ENCODE data around the gene PRKCA.
A peak's percentile ranks its signal among the peaks of the same experiment; 100 is the strongest.

PRKCA gene

GRCh38 chr17:66726846-66727245 lies 424.4 kb downstream of the PRKCA start:
- H3K27me3 ChIP-seq (ENCODE audit: insufficient read depth, low read length): no peaks in the 10 kb centered on the region
- no peaks in the 10 kb centered on the region for H3K4me1 ChIP-seq (ENCODE audit: control insufficient read depth in 1 of 2, insufficient read depth in 2 of 2, low read length in 2 of 2)
- no peaks in the 10 kb centered on the region for H3K79me2 ChIP-seq (ENCODE audit: control insufficient read depth, insufficient read depth, low read length, poor library complexity)
- no peak overlapping the region for H4K91ac ChIP-seq (ENCODE audit: low read depth, low read length)
- H3K18ac ChIP-seq (ENCODE audit: low read length): no peak overlapping the region
- no peak overlapping the region for H4K12ac ChIP-seq (ENCODE audit: low read depth, low read length)
- peaks cover 2% of the 10 kb centered on the region for H3K9me3 ChIP-seq (ENCODE audit: insufficient read depth, low read depth, low read length)
- no peak overlapping the region for H3K27ac ChIP-seq (ENCODE audit: low read depth, low read length)
- H3K4ac ChIP-seq (ENCODE audit: low read depth, low read length): no peak overlapping the region
- no peak overlapping the region for H3K4me2 ChIP-seq (ENCODE audit: low read length)
- no peak overlapping the region for H3K9ac ChIP-seq (ENCODE audit: low read length)
- no peak overlapping the region for H4K8ac ChIP-seq (ENCODE audit: low read depth, low read length)
- H3K14ac ChIP-seq (ENCODE audit: low read length): no peak overlapping the region
- H3K23ac ChIP-seq (ENCODE audit: low read length): no peak overlapping the region
- no peak overlapping the region for H2BK12ac ChIP-seq (ENCODE audit: low read length)
- no peak overlapping the region for H3K4me3 ChIP-seq (ENCODE audit: low read depth, low read length)
- H2BK5ac ChIP-seq (ENCODE audit: low read depth, low read length, poor library complexity): no peak overlapping the region
- no peak overlapping the region for H2AFZ ChIP-seq (ENCODE audit: insufficient read depth, low read length, poor library complexity)
- H2AK5ac ChIP-seq (ENCODE audit: low read length): no peak overlapping the region
- no CpG with 5 or more reads among the region's 11 CpGs for WGBS (ENCODE audit: extremely low coverage, insufficient coverage, insufficient read length)
- H2BK120ac ChIP-seq (ENCODE audit: insufficient read depth, low read length, poor library complexity): no peak overlapping the region
- no peaks in the 10 kb centered on the region for H3K36me3 ChIP-seq (ENCODE audit: control insufficient read depth in 1 of 2, insufficient read depth in 2 of 2, low read length in 2 of 2)
- no peak for DNase-seq
- H3K79me1 ChIP-seq (ENCODE audit: low read length): no peaks in the 10 kb centered on the region

GRCh38 chr17:66727634-66728570 lies 425.5 kb downstream of the PRKCA start:
- H2AFZ ChIP-seq (ENCODE audit: insufficient read depth, low read length, poor library complexity): no peak overlapping the region
- peak in 1 of 2 donors; percentile 64 for DNase-seq
- no peak overlapping the region for H2BK12ac ChIP-seq (ENCODE audit: low read length)
- no peak overlapping the region for H3K9ac ChIP-seq (ENCODE audit: low read length)
- no peaks in the 10 kb centered on the region for H3K79me2 ChIP-seq (ENCODE audit: control insufficient read depth, insufficient read depth, low read length, poor library complexity)
- H3K79me1 ChIP-seq (ENCODE audit: low read length): no peaks in the 10 kb centered on the region
- H2BK5ac ChIP-seq (ENCODE audit: low read depth, low read length, poor library complexity): no peak overlapping the region
- H4K8ac ChIP-seq (ENCODE audit: low read depth, low read length): no peak overlapping the region
- no peak overlapping the region for H4K12ac ChIP-seq (ENCODE audit: low read depth, low read length)
- no peak overlapping the region for H3K4me2 ChIP-seq (ENCODE audit: low read length)
- no peak overlapping the region for H2AK5ac ChIP-seq (ENCODE audit: low read length)
- H3K27me3 ChIP-seq (ENCODE audit: insufficient read depth, low read length): no peaks in the 10 kb centered on the region
- H3K23ac ChIP-seq (ENCODE audit: low read length): no peak overlapping the region
- no peak overlapping the region for H3K14ac ChIP-seq (ENCODE audit: low read length)
- no peak overlapping the region for H4K91ac ChIP-seq (ENCODE audit: low read depth, low read length)
- H3K9me3 ChIP-seq (ENCODE audit: insufficient read depth, low read depth, low read length): peaks cover 2% of the 10 kb centered on the region
- H3K18ac ChIP-seq (ENCODE audit: low read length): no peak overlapping the region
- H3K4me1 ChIP-seq (ENCODE audit: control insufficient read depth in 1 of 2, insufficient read depth in 2 of 2, low read length in 2 of 2): no peaks in the 10 kb centered on the region
- no CpG with 5 or more reads among the region's 17 CpGs for WGBS (ENCODE audit: extremely low coverage, insufficient coverage, insufficient read length)
- H3K36me3 ChIP-seq (ENCODE audit: control insufficient read depth in 1 of 2, insufficient read depth in 2 of 2, low read length in 2 of 2): no peaks in the 10 kb centered on the region
- no peak overlapping the region for H3K4ac ChIP-seq (ENCODE audit: low read depth, low read length)
- no peak overlapping the region for H2BK120ac ChIP-seq (ENCODE audit: insufficient read depth, low read length, poor library complexity)
- H3K4me3 ChIP-seq (ENCODE audit: low read depth, low read length): no peak overlapping the region
- no peak overlapping the region for H3K27ac ChIP-seq (ENCODE audit: low read depth, low read length)

DNA sequence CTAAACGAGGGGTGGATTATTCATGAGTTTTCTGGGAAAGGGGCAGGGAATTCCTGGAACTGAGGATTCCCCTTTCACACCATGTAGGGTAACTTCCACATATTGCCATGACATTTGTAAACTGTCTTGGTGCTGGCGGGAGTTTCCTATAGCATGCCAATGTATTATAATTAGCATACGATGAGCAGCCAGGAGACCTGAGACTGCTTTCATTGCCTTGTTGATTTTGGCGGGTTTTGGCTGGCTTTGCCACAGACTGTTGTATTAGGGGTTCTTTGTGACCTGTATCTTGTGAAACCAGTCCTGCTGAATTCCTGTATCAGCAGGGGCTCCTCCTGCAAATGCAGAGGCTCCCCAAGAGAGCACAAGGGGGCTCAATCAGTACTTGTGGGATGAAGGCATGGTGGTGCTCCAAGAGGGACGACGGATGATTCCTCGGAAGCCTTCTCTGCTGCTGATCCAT lies 428.1 kb downstream of the PRKCA start:
- Histone ChIP-seq H2BK120ac (ENCODE audit: insufficient read depth, low read length, poor library complexity) (no peak overlapping the region), H3K4me2 (ENCODE audit: low read length) (no peak overlapping the region), H3K79me2 (ENCODE audit: control insufficient read depth, insufficient read depth, low read length, poor library complexity) (no peaks in the 10 kb centered on the region), H2BK12ac (ENCODE audit: low read length) (no peak overlapping the region), H3K9me3 (ENCODE audit: insufficient read depth, low read depth, low read length) (peaks cover 2% of the 10 kb centered on the region), H3K4ac (ENCODE audit: low read depth, low read length) (no peak overlapping the region), H3K18ac (ENCODE audit: low read length) (no peak overlapping the region), H3K27me3 (ENCODE audit: insufficient read depth, low read length) (no peaks in the 10 kb centered on the region), H3K4me3 (ENCODE audit: low read depth, low read length) (no peak overlapping the region), H4K12ac (ENCODE audit: low read depth, low read length) (no peak overlapping the region), H2BK5ac (ENCODE audit: low read depth, low read length, poor library complexity) (no peak overlapping the region), H3K23ac (ENCODE audit: low read length) (no peak overlapping the region), H3K36me3 (ENCODE audit: control insufficient read depth in 1 of 2, insufficient read depth in 2 of 2, low read length in 2 of 2) (no peaks in the 10 kb centered on the region), H3K79me1 (ENCODE audit: low read length) (no peaks in the 10 kb centered on the region), H2AK5ac (ENCODE audit: low read length) (no peak overlapping the region), H2AFZ (ENCODE audit: insufficient read depth, low read length, poor library complexity) (no peak overlapping the region), H3K9ac (ENCODE audit: low read length) (no peak overlapping the region), H4K91ac (ENCODE audit: low read depth, low read length) (no peak overlapping the region), H3K4me1 (ENCODE audit: control insufficient read depth in 1 of 2, insufficient read depth in 2 of 2, low read length in 2 of 2) (no peaks in the 10 kb centered on the region), H4K8ac (ENCODE audit: low read depth, low read length) (no peak overlapping the region), H3K14ac (ENCODE audit: low read length) (no peak overlapping the region), H3K27ac (ENCODE audit: low read depth, low read length) (no peak overlapping the region)
- WGBS (ENCODE audit: extremely low coverage, insufficient coverage, insufficient read length): no CpG with 5 or more reads among the region's 7 CpGs
- no peak for DNase-seq

DNA sequence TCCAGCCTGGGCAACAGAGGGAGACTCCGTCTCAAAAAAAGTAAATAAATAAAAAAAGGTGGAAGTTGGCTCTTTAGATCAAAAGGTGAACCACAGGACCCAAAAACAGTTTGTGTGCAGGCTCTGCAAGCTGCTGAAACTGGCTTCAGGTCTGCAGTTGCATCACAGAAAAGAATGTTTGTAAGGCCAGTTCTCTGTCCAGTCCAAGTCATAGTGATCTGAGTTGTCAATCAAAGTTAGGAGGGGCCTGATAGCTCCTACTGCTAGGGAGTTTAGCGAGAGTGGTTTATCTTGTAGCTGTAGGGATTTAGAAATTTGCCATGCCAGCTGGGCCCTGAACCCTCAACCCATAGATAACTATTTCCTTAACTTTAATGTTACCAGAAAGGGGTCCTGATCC lies 431.3 kb downstream of the PRKCA start:
- Histone ChIP-seq H2AK5ac (ENCODE audit: low read length) (no peak overlapping the region), H4K12ac (ENCODE audit: low read depth, low read length) (no peak overlapping the region), H4K91ac (ENCODE audit: low read depth, low read length) (no peak overlapping the region), H2BK120ac (ENCODE audit: insufficient read depth, low read length, poor library complexity) (no peak overlapping the region), H3K18ac (ENCODE audit: low read length) (no peak overlapping the region), H3K23ac (ENCODE audit: low read length) (no peak overlapping the region), H4K8ac (ENCODE audit: low read depth, low read length) (no peak overlapping the region), H3K9ac (ENCODE audit: low read length) (no peak overlapping the region), H3K79me1 (ENCODE audit: low read length) (no peaks in the 10 kb centered on the region), H3K27ac (ENCODE audit: low read depth, low read length) (no peak overlapping the region), H2BK12ac (ENCODE audit: low read length) (no peak overlapping the region), H3K4me2 (ENCODE audit: low read length) (no peak overlapping the region), H3K27me3 (ENCODE audit: insufficient read depth, low read length) (no peaks in the 10 kb centered on the region), H2BK5ac (ENCODE audit: low read depth, low read length, poor library complexity) (no peak overlapping the region), H3K4me1 (ENCODE audit: control insufficient read depth in 1 of 2, insufficient read depth in 2 of 2, low read length in 2 of 2) (no peaks in the 10 kb centered on the region), H3K14ac (ENCODE audit: low read length) (no peak overlapping the region), H2AFZ (ENCODE audit: insufficient read depth, low read length, poor library complexity) (no peak overlapping the region), H3K36me3 (ENCODE audit: control insufficient read depth in 1 of 2, insufficient read depth in 2 of 2, low read length in 2 of 2) (no peaks in the 10 kb centered on the region), H3K4me3 (ENCODE audit: low read depth, low read length) (no peak overlapping the region), H3K4ac (ENCODE audit: low read depth, low read length) (no peak overlapping the region), H3K79me2 (ENCODE audit: control insufficient read depth, insufficient read depth, low read length, poor library complexity) (no peaks in the 10 kb centered on the region), H3K9me3 (ENCODE audit: insufficient read depth, low read depth, low read length) (no peaks in the 10 kb centered on the region)
- no CpG with 5 or more reads among the region's 2 CpGs for WGBS (ENCODE audit: extremely low coverage, insufficient coverage, insufficient read length)
- DNase-seq: peak in 1 of 2 donors; percentile 45

Measured in trophoblast cell (in vitro differentiated cells and primary cell).